Measurements from ENCODE around the gene ICAM4.

Gene ICAM4

GRCh38 chr19:10292206-10292788 is 5.5 kb downstream of the ICAM4 start:
- no peak overlapping the region for H3K4me3 ChIP-seq (replicated peaks; ENCODE audit: insufficient read depth, low read length)
- DNase-seq (ENCODE audit: low read depth in 1 of 2, low spot score in 1 of 2): no peak
- peaks cover 66% of the 10 kb centered on the region for H3K27me3 ChIP-seq (ENCODE audit: insufficient read depth, poor library complexity, severe bottlenecking)
- TF ChIP-seq POLR2AphosphoS5 (IDR thresholded peaks at IDR 0.05; ENCODE audit: low read depth): no peak
- TF ChIP-seq REST (IDR thresholded peaks at IDR 0.05; ENCODE audit: insufficient replicate concordance, low read depth): no peak
- no peak for TF ChIP-seq GABPA (IDR thresholded peaks at IDR 0.05; ENCODE audit: low read depth)
- no peak for TF ChIP-seq CTCF (IDR thresholded peaks at IDR 0.05; ENCODE audit: insufficient read depth, low read length)
- TF ChIP-seq SPI1 (IDR thresholded peaks at IDR 0.05; ENCODE audit: borderline replicate concordance, low read depth): no peak
- no peak overlapping the region for H3K27ac ChIP-seq (replicated peaks)

GRCh38 chr19:10292789-10293636 is 6.3 kb downstream of the ICAM4 start:
- no peak for DNase-seq (ENCODE audit: low read depth in 1 of 2, low spot score in 1 of 2)
- Histone ChIP-seq H3K27me3 (ENCODE audit: insufficient read depth, poor library complexity, severe bottlenecking) (peaks cover 66% of the 10 kb centered on the region), H3K27ac (replicated peaks) (no peak overlapping the region), H3K4me3 (replicated peaks; ENCODE audit: insufficient read depth, low read length) (no peak overlapping the region)
- TF ChIP-seq GABPA (IDR thresholded peaks at IDR 0.05; ENCODE audit: low read depth) (no peak), REST (IDR thresholded peaks at IDR 0.05; ENCODE audit: insufficient replicate concordance, low read depth) (no peak), POLR2AphosphoS5 (IDR thresholded peaks at IDR 0.05; ENCODE audit: low read depth) (no peak), SPI1 (IDR thresholded peaks at IDR 0.05; ENCODE audit: borderline replicate concordance, low read depth) (no peak), CTCF (IDR thresholded peaks at IDR 0.05; ENCODE audit: insufficient read depth, low read length) (no peak)

- no peak for TF ChIP-seq CTCF (IDR thresholded peaks at IDR 0.05; ENCODE audit: insufficient read depth, low read length)
- no peak for TF ChIP-seq REST (IDR thresholded peaks at IDR 0.05; ENCODE audit: insufficient replicate concordance, low read depth)
- TF ChIP-seq SPI1 (IDR thresholded peaks at IDR 0.05; ENCODE audit: borderline replicate concordance, low read depth): no peak
- no peak for TF ChIP-seq POLR2AphosphoS5 (IDR thresholded peaks at IDR 0.05; ENCODE audit: low read depth)
- TF ChIP-seq GABPA (IDR thresholded peaks at IDR 0.05; ENCODE audit: low read depth): no peak
- Histone ChIP-seq H3K27ac (replicated peaks) (no peak overlapping the region), H3K4me3 (replicated peaks; ENCODE audit: insufficient read depth, low read length) (no peak overlapping the region), H3K27me3 (ENCODE audit: insufficient read depth, poor library complexity, severe bottlenecking) (peaks cover 66% of the 10 kb centered on the region)
- no peak for DNase-seq (ENCODE audit: low read depth in 1 of 2, low spot score in 1 of 2)
These were observed 7.0 kb downstream of the ICAM4 start for GRCh38 chr19:10293637-10294367.
